NCI-H446 (cell line): ENCODE results near the gene ADAM17.
"Not testable (repeated sequence)": the region's sequence is repeated elsewhere in the genome, so short reads cannot be mapped to it uniquely, and the experiment has no call there.

ENCODE experiments used
- DNase-seq, 2 experiments: peaks; one replicate each; lab custom pipeline; 2025; lab: John Stamatoyannopoulos, UW

Gene ADAM17

GRCh38 chr2:9555297-9556120 lies at the start of gene ADAM17:
TSS of gene ADAM17 (minus strand) at chr2:9555830. CDS start at chr2:9555605, 225 bp downstream.
- peak; percentile 75 to 95 for DNase-seq

- no peak for DNase-seq
Observed at GRCh38 chr2:9602412-9602811, 46.8 kb upstream of the ADAM17 start.

- no peak for DNase-seq
Observed at GRCh38 chr2:9601397-9601796, 45.8 kb upstream of the ADAM17 start.

GRCh38 chr2:9599430-9599829 lies 43.8 kb upstream of the ADAM17 start:
- no peak for DNase-seq

GRCh38 chr2:9596621-9597311 lies 41.1 kb upstream of the ADAM17 start:
- no peak for DNase-seq

GRCh38 chr2:9595746-9596145 lies 40.1 kb upstream of the ADAM17 start:
- no peak for DNase-seq

GRCh38 chr2:9595256-9595655 lies 39.6 kb upstream of the ADAM17 start:
- not testable (repeated sequence) for DNase-seq

- no peak for DNase-seq
Observed at GRCh38 chr2:9594366-9595054, 38.9 kb upstream of the ADAM17 start.

GRCh38 chr2:9593925-9594324 lies 38.3 kb upstream of the ADAM17 start:
- DNase-seq, result no peak

- DNase-seq, result no peak
Observed at GRCh38 chr2:9592699-9593098, 37.1 kb upstream of the ADAM17 start.

- DNase-seq, result no peak
Observed at GRCh38 chr2:9590641-9591040, 35.0 kb upstream of the ADAM17 start.

- DNase-seq, result no peak
Observed at GRCh38 chr2:9586465-9586864, 30.8 kb upstream of the ADAM17 start.

- DNase-seq, result no peak
Observed at GRCh38 chr2:9585486-9585885, 29.9 kb upstream of the ADAM17 start.

- not testable (repeated sequence) for DNase-seq
Observed at GRCh38 chr2:9584902-9585301, 29.3 kb upstream of the ADAM17 start.

- no peak for DNase-seq
Observed at GRCh38 chr2:9582624-9583023, 27.0 kb upstream of the ADAM17 start.

- DNase-seq, result no peak
Observed at GRCh38 chr2:9578467-9579235, 23.0 kb upstream of the ADAM17 start.

- DNase-seq, result no peak
Observed at GRCh38 chr2:9574331-9574730, 18.7 kb upstream of the ADAM17 start.

GRCh38 chr2:9573840-9574239 lies 18.2 kb upstream of the ADAM17 start:
- DNase-seq, result no peak

- no peak for DNase-seq
Observed at GRCh38 chr2:9573013-9573720, 17.5 kb upstream of the ADAM17 start.

- no peak for DNase-seq
Observed at GRCh38 chr2:9570182-9571060, 14.8 kb upstream of the ADAM17 start.
